Esophagus squamous epithelium (tissue), 4 donors: ENCODE results near the gene TIMM22.

ENCODE experiments used
- POLR2A ChIP-seq, 4 donors: fragments of 450-650 bp; IDR thresholded peaks; one replicate each; pipeline ENCODE4 v1.6.1; 2017; ENCODE audit warnings: antibody characterized with exemption in 4 of 4, mild to moderate bottlenecking in 4 of 4, moderate library complexity in 3 of 4
- TF ChIP-seq, protein P1 (sequence below), 6 experiments: fragments of 450-650 bp in 4 of 6; fragments of 200-600 bp in 2 of 6; sonication (generic) in 2 of 6; IDR thresholded peaks; one replicate each; pipeline ENCODE4 v1.5.1; 2016 to 2019; ENCODE audit warnings: antibody characterized with exemption in 6 of 6, mild to moderate bottlenecking in 4 of 6, moderate library complexity in 4 of 6

DNA sequence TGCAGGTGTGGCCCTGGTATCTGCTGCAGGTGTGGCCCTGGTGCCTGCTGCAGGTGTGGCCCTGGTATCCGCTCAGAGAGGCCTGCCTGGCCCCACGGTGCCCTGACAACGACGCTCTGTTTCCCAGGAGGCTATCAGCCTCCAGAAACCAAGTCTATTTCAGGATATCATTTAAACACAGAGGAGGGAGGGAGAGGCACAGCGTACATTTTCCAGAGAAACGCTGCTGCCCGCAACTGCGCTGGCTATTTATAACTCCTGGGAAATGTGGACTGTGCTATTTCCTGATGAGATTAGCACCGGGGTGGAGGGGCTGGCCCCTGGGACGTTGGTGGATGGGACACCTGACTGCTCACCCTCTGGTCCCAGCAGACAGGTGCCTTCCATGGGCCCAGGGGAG lies 22.5 kb downstream of the TIMM22 start:
- TF ChIP-seq POLR2A (IDR thresholded peaks at IDR 0.05) = no peak
- TF ChIP-seq, protein P1, sequence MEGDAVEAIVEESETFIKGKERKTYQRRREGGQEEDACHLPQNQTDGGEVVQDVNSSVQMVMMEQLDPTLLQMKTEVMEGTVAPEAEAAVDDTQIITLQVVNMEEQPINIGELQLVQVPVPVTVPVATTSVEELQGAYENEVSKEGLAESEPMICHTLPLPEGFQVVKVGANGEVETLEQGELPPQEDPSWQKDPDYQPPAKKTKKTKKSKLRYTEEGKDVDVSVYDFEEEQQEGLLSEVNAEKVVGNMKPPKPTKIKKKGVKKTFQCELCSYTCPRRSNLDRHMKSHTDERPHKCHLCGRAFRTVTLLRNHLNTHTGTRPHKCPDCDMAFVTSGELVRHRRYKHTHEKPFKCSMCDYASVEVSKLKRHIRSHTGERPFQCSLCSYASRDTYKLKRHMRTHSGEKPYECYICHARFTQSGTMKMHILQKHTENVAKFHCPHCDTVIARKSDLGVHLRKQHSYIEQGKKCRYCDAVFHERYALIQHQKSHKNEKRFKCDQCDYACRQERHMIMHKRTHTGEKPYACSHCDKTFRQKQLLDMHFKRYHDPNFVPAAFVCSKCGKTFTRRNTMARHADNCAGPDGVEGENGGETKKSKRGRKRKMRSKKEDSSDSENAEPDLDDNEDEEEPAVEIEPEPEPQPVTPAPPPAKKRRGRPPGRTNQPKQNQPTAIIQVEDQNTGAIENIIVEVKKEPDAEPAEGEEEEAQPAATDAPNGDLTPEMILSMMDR (IDR thresholded peaks at IDR 0.05) = no peak
